Kidney capillary endothelial cell (primary cell): Measurements from ENCODE around the gene DUSP6.
"Not testable (repeated sequence)": the region's sequence is repeated elsewhere in the genome, so short reads cannot be mapped to it uniquely, and the experiment has no call there.

Experiments
- DNase-seq: peaks from one replicate; pipeline ENCODE4 v3.0.0-alpha.2; 2018; ENCODE audit warnings: low spot score

DUSP6 gene

GRCh38 chr12:89351489-89352241 is 636 bp downstream of the DUSP6 start:
- no peak for DNase-seq

- DNase-seq, result no peak
Measured at GRCh38 chr12:89350630-89351488, 1.4 kb downstream of the DUSP6 start.

- DNase-seq, result no peak
Measured at GRCh38 chr12:89350260-89350629, 2.1 kb downstream of the DUSP6 start.

- peak; percentile 81 for DNase-seq
Measured at GRCh38 chr12:89349814-89350213, 2.5 kb downstream of the DUSP6 start.

GRCh38 chr12:89348894-89349699 is 3.2 kb downstream of the DUSP6 start:
- DNase-seq, result no peak

- DNase-seq, result no peak
Measured at GRCh38 chr12:89347325-89347829, 4.9 kb downstream of the DUSP6 start.

GRCh38 chr12:89346741-89347324 is 5.5 kb downstream of the DUSP6 start:
- peak; percentile 88 for DNase-seq

GRCh38 chr12:89345830-89346740 is 6.2 kb downstream of the DUSP6 start:
- DNase-seq, result peak; percentile 99

GRCh38 chr12:89345376-89345775 is 6.9 kb downstream of the DUSP6 start:
- no peak for DNase-seq

GRCh38 chr12:89344862-89345202 is 7.5 kb downstream of the DUSP6 start:
- DNase-seq, result no peak

GRCh38 chr12:89344043-89344861 is 8.0 kb downstream of the DUSP6 start:
- DNase-seq, result no peak

GRCh38 chr12:89343127-89343526 is 9.2 kb downstream of the DUSP6 start:
- DNase-seq, result no peak

- DNase-seq, result no peak
Measured at GRCh38 chr12:89340861-89341260, 11.4 kb downstream of the DUSP6 start.

- DNase-seq, result peak; percentile 89
Measured at GRCh38 chr12:89339526-89339925, 12.8 kb downstream of the DUSP6 start.

- not testable (repeated sequence) for DNase-seq
Measured at GRCh38 chr12:89337136-89337535, 15.2 kb downstream of the DUSP6 start.

- DNase-seq, result no peak
Measured at GRCh38 chr12:89335452-89336244, 16.7 kb downstream of the DUSP6 start.

- no peak for DNase-seq
Measured at GRCh38 chr12:89334548-89335169, 17.6 kb downstream of the DUSP6 start.

GRCh38 chr12:89333564-89334252 is 18.6 kb downstream of the DUSP6 start:
- no peak for DNase-seq
